ENCODE data around the gene SLC9A6.

The SLC9A6 gene

GRCh38 chrX:136094962-136095361, 109.7 kb downstream of the SLC9A6 start:
- no peak overlapping the region for H3K4me3 ChIP-seq (ENCODE audit: low read length)
- no peaks in the 10 kb centered on the region for H3K9me2 ChIP-seq (replicated peaks; ENCODE audit: insufficient read depth, low read length)
- no peaks in the 10 kb centered on the region for H3K27me3 ChIP-seq (replicated peaks; ENCODE audit: insufficient read depth, low read length)
- no peak for TF ChIP-seq EZH2 (optimal IDR thresholded peaks at IDR 0.05; ENCODE audit: low read depth, low read length)
- no peak for TF ChIP-seq EZH2phosphoT487 (IDR thresholded peaks at IDR 0.05; ENCODE audit: low read length)
- no peak for TF ChIP-seq CTCF (IDR thresholded peaks at IDR 0.05; ENCODE audit: low read length)
- no peak overlapping the region for H3K4me2 ChIP-seq (ENCODE audit: low read depth, low read length)
- no peaks in the 10 kb centered on the region for H3K9me3 ChIP-seq (replicated peaks; ENCODE audit: insufficient read depth, low read length)
- H3F3A ChIP-seq (ENCODE audit: insufficient read depth, low read length): no peaks in the 10 kb centered on the region
- H3K79me2 ChIP-seq (ENCODE audit: low read length): no peaks in the 10 kb centered on the region
- no peaks in the 10 kb centered on the region for H3K36me3 ChIP-seq (replicated peaks; ENCODE audit: insufficient read depth, low read length)
- no peak overlapping the region for H2AFZ ChIP-seq (ENCODE audit: low read length)
- no peaks in the 10 kb centered on the region for H4K20me1 ChIP-seq (ENCODE audit: insufficient read depth, low read length)
- H3K9ac ChIP-seq (ENCODE audit: low read length): no peak overlapping the region
- no peaks in the 10 kb centered on the region for H3K4me1 ChIP-seq (ENCODE audit: low read length)
- no peak overlapping the region for H3K27ac ChIP-seq (ENCODE audit: low read length)
- no peak for DNase-seq
